HG03575 (cell line): ENCODE measurements around the gene LRRC51.

ENCODE experiments used
- ATAC-seq: cut with Tn5 transposase; IDR thresholded peaks from one replicate; pipeline ENCODE4 v1.9.1; 2021; ENCODE audit not compliant: unreplicated experiment, insufficient number of reproducible peaks, low FRiP score; ENCODE audit errors: extremely low read depth

LRRC51 gene

DNA sequence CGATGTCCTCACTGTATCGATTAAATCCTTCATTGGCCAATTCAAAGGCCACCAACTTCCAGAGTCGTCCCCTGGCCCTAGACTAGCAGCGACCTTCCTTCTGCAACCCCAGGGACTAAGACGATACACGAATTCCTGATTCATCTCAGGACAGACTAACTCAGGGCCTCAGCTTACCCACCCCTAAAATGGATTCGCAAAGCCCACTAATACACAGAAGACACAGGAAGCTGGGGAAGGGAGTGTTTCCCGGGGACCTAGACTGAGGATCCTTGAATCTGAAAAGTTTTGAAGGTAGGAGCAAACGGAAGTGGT lies 21.9 kb downstream of the LRRC51 start:
- ATAC-seq, result no peak

DNA sequence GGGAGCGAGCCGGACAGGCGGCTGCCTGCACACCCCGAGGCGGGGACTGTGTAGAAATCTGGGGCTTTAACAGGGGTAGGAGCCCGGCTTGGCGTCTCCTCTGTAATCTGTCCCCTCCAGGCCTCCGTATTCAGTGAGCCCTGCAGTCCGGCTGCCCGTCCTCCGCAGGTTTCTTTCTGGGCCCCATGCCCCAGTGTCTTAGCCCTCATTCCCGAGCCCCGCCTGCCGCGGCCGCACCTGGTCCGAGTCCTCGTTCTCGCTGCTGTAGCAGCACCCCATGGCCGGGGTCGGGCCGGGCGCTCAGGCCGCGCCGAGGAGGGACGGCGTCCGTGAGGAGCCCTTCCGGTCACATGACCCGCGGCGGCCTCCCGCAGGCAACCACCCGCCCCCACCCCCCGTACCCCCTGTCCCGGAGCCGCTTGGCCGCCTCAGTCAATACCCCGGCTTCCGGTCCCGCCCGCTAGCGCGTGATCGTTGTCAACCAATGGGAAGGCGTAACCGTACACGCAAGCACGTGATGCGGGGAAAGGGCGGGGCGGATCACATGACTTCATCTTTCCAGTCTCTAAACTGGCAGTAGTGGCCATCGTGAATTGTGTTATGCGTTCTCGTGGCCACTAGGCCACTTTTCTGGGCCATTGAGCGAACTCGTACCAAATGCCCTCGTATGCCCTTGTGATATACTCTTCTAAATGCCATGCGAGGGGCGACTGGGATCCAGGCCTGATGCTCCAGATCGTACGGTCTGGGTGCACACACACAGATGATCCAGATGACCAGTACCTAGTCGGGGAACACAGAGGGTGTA lies 22.5 kb downstream of the LRRC51 start, which contains the start of gene LAMTOR1:
Gene LAMTOR1 (minus strand): TSS at position 352 of the 808 bp plus-strand sequence. CDS start 73 bp downstream, at position 279.
- no peak for ATAC-seq

DNA sequence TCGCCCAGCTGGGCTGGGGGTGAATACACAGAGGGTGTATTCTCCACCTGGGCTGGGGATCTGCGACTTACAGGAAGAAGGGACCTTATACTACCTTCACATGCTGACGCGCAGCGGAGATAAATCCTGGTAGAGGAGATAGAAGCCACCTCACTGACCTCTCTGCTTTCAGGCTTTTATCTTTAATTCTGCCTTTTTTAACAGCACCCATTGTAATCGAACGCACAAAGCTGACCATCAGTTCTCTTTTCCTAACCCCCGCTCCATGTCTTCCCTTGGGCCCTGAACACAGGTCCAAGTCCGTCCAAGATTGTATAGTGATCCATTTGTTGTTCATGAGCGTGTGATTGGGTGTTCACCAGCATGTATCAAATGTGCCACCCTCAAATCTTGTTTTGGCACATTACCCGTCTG lies 23.1 kb downstream of the LRRC51 start:
- no peak for ATAC-seq

DNA sequence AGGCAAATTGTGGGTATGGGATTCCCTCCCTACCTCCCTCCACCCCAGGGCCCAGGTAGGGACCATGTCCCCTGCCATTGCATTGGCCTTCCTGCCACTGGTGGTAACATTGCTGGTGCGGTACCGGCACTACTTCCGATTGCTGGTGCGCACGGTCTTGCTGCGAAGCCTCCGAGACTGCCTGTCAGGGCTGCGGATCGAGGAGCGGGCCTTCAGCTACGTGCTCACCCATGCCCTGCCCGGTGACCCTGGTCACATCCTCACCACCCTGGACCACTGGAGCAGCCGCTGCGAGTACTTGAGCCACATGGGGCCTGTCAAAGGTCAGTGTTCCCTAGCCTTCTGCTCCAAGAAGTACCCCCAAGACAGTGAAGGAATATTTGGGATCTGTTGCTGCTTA lies 25.2 kb downstream of the LRRC51 start, which contains the start of gene TOMT:
Gene TOMT (plus strand): TSS at position 37 of the 400 bp plus-strand sequence. CDS start 28 bp downstream, at position 65.
- ATAC-seq, result no peak

DNA sequence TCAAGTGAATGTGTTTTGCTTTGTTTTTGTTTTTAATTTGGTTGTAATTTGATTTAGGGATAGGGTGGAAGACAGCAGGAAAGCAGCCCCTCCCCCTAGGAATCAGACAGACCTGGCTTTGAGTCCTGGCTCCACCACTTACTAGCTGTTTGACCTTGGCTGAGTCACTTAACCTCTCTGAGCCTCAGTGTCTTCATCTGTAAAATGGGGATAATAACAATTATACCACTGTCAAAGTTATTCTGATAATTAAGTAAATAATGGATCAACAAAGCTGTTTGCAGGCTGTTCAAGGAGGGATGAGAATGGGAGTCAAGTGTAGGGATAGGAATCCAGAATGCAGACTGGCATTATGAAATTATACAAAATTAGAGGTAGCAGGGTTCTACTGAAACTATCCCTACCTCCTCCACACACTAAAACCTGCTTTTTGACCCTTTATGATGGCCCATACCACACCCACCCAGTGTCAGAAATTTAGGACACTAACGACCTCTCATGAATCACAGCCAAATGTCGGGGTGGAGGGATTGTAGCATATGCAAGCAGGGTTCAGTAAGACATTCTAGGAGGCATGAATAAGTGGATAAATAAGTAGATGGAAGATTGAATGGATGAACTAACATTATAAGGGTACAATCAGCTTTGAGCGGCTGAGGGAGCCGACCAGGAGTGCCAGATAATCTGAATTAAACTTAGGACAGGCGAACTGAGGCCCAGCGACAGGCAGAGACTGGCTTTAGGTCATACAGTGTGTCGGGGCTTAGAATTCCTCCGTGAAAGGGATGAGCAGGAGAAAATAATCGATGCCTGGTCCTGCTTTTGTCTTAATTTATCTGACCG lies 30.9 kb downstream of the LRRC51 start:
- ATAC-seq, result no peak

DNA sequence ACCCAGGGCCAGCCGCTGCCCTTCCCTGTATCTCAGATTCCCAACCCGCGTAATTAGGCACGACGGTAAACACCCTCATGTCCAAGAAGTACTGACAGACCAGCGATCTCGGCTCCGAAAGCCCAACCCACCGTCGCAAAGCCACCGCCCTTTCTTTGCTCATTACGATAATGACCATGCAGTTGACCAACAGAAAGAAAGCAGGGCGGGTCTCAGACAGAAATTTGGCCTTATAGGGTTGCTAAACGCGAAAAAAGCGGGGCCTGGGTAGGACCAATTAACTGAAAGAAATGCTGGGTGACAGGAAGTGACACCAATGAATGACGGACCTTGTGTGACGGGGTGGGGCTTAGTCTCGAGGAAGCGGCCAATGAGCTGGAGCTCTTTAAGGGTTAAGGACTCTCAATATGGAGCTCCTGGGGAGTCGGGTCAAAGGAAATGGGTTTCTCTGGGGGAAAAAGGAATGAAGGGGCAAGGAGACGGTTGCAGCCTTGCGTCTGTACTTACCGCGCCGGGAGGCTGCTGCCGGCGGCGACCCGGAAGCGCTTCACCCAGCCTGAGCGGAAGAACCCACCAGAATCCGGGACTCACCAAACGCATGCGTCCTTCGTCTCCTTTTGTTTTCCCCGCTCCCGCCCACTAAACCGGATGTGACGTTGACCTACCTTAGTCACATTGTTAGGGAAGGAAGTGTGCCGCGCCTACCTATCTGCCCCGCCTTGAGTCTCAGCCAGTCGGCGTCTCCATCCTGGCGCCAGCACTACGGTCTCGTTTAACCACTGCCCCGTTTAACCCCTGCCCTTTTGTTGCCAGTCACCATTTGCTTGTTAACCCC lies 31.7 kb downstream of the LRRC51 start, which contains the start of gene ANAPC15:
Gene ANAPC15 (minus strand): TSS at position 553 of the 835 bp plus-strand sequence. CDS start 1,419 bp downstream, outside the sequence.
- ATAC-seq, result peak; percentile 48

DNA sequence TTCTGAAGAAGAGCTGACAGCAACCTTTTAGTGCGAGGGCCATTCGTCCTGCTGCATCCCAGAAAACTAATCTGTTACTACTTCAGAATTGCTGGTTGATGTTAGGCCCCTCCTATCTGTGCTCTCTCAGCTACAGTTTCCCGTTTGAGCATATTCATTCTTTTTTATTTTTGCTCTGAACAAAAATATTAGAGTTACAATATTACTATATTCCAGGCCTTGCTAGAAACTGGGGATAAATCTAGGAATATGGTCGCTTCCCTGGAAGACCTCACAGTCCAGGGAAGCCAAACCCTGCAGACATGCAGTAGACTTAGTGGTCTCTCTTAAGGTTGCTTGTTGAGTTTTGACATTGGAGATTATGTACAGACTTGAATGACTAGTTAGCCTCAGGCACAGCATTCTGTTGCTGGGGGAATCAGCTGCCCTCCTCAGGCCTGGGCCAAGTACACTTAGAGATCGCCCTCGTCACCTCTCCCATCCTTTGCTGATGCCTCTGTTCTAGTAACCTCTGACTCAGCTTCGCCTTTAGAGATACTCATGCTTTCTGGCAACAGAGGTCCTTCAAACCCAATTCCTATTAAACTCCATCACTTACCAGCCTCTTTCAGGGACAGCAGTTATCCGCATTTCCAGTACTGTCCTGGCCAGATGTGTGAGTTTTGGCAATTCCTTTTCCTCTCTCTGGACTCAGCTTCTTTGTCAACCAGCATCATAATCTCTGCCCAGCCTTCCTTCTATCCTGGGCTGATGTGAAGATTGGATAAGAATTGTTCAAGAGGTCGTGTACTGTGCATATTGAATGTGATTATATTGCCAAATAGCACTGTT lies 32.5 kb downstream of the LRRC51 start:
- no peak for ATAC-seq

DNA sequence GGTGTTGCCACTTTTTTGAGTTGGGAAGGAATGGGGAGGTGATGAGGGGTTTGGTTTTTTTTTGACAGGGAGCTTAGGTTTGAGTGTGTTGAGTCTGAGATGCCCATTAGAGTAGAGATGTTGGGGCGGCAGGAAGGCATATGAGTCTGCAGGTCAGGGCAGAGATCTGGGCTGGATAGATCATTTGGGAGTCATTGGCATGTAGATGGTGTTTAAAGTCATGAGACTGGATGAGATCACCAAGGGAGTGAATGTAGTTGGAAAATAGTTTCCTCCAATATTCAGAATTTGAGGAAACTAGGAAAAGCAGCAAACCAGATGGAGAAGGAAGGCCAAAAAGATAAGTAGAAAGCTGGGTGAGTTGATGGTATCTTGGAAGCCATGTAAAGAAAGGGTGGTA lies 33.9 kb downstream of the LRRC51 start:
- ATAC-seq, result no peak

DNA sequence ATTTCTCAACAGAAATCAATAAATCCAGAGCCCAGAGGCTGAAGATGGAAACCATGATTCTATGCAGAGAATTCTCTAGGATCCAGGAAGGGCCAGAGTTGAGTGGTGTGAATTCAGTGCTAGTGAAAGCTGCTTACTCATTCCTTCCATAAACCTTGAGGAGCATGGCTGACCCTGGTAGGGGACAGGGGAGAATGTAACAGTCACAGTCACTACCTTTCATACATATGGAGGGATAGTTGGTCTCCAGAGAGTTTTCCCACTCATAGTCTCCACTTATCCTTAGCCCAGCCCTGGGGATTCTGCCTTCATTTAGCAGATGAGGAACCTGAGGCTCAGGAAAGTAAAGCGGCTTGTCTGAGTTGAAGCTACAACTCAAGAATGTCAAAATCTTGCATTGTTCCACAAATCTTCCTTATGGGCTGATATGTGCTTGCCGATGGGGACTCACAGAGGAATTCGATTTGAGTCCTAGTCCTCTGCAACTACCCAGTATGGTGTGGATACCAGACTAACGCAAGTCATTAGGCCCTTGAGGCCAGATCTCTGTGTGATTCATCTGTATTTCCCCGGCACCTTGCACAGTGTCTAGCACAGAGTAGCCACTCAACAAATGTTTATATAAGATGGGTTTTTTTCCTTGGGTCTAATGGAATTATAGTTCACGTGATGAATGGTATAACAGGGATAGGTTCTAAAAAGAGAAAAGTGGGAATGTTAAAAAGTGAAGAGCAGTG lies 35.5 kb downstream of the LRRC51 start:
- no peak for ATAC-seq

DNA sequence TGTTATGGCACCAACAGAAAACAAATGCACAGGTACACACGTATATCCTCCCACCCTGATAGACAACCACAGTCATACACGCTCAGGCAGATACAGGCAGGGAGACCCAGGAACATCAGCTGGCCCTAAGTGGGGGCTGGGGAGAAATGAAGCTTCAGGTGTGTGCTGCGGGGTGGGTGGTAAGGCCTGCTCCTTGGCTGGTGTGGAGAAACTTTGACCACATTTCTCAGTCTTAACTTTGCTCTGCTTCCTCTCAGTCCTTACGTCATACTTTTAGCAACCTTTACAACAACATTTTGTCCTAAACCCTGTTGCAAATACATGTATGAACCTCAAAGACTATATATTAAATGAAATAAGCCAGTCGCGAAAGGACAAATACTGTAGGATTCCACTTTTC lies 38.5 kb downstream of the LRRC51 start:
- ATAC-seq, result no peak

DNA sequence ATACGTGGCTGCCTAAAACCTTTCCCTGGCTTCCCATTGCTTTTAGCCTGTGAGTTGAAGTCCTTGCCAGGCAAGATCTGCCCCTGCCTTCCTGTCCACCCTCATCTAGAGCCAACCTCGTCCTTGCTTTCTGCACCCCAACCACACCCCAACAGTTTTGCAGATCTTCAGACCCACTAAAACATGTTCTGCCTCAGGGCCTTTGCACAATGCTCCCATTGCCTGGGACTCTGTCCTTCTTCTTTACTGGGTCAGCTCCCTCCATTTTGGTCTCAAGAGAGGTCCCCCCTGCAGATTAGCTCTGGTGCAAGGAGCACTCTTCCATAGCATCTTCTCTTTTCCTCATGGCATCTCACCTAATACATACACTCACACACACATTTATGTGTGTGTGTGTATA lies 40.3 kb downstream of the LRRC51 start:
- no peak for ATAC-seq

DNA sequence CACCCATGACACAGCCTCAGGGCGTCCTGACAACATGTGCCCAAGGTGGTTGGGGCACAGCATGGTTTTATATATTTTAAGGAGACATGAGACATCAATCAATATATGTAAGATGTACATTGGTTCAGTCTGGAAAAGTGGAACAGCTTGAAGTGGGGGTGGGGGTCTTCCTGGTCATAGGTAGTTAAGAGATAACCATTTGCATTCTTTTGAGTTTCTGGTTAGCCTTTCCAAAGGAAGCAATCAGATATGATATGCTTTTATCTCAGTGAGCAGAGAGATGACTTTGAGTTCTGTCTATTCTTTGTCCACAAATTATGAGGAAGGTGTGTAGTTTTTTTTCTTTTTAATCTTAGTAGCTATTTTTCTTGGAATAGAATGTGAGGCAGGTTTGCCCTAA lies 42.0 kb downstream of the LRRC51 start:
- no peak for ATAC-seq

DNA sequence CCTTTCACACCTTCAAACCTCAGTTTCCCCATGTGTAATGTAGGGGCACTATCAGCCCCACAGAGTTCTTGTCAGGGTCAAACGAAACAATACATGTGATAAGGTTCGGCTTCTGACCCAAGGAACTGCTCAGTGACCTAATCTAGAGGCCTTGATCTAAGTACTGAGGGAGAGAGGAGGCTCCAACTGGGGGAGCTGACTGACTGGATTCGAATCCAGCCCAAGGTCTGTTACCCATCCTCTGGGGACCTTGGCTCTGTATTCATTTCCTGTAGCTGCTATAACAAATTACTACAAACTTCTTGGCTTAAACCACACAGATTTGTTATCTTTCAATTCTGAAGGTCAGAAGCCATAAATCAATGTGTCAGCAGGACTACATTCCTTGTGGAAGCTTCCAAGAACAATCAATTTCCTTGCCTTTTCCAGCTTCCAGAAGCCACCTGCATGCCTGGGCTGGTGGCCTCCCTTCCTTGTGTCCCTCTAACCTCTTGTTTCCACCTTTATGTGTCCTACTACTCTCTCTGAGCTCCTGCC lies 42.5 kb downstream of the LRRC51 start:
- ATAC-seq, result no peak

DNA sequence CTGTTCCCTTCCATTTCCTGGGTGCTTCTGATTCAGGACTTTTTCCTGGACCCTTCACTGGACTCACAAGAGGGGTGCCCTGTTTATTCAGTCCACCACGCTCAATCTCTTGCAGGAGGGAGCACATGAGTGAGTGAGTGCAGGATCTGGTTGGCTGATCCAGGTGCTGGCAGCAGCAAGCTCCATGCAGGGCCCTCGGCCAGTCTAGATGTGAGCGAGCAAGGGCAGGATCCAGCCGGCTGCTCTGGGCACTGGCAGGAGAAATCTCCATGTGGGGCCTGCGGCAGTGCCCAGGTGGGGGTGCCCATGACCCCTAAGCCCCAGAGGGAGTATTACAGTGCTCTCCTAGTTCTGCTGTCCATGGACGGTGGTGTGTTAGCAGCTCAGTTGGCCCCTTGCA lies 43.4 kb downstream of the LRRC51 start:
- ATAC-seq, result no peak

DNA sequence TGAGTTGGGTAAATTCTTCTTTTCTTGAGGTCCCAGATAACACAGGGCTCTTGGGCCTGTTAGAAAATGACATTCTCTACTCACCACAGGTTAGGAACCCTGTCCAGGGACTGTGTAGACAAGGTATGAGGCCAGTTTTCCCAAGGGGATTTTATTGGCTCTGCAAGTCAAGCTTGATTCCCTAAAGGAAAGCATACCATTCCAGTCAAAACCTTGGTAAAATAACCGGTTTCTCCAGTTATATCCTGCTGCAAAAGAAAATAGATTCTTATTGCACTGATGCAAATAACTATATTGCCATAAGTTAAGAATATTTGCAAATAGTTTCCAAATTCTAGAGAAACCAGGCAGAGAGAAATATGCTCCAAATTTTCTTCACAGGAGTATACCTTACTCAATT lies 45.3 kb downstream of the LRRC51 start:
- ATAC-seq, result no peak

DNA sequence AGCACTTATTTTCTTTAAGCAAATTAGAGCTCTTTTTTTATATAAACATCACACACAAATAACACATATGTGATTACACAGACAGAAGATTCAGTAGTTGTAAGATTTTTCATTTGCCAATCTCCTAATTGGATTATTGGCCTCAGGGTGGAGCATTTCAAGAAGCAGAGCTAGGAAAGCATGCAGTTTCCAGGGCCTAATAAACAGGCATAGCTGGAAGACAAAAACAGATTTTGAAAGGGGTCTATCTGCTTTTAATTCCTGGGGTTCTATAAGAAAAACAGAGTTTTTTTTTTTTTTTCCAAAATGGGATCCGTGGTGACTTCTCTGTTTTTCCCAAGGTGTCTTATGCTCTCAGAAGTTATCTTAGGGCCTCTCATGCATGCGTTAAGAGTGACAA lies 47.3 kb downstream of the LRRC51 start:
- no peak for ATAC-seq

DNA sequence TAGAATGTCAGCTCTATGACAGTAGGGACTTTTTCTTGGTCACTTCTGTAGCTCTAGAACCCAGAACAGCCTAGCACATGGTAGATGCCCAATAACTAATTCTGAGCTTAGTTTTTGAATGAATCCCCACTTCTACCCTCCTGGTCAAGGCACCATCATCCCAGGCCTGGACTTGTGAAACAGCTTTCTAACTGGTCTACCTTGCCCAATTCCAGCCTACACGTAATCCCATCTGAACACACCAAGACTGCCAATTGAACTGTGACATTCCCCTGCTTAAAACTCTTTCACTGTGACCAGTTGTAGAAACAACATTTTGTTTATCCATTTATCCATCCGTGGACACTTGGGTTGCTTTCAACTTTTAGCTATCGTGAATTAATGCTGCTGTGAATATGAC lies 48.7 kb downstream of the LRRC51 start:
- ATAC-seq, result no peak

DNA sequence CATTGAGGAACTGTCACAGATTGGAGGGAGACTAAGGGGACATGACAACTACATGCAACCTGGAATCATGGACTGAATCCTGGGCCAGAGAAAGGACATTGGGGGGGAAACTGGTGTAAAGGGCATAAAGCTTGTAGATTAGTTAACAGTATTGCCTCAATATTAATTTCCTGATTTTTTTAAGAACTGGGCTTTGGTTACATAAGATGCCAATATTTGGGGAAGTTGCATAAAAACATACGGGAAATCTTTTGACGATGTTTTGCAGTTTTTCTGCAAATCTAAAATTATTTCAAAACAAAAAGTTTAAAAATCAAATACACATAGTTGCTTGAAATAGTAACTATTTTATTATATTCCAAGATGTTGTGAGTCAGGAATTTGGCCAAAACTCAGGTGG lies 52.0 kb downstream of the LRRC51 start:
- no peak for ATAC-seq
